ES-I3 (cell line): ENCODE data around the gene LAD1.
A peak's percentile ranks its signal among the peaks of the same experiment; 100 is the strongest.

Experiments used
- H3K36me3 ChIP-seq: 2 replicates; pipeline ENCODE4 v1.6.1; 2013; ENCODE audit warnings: mild to moderate bottlenecking, low read length, control low read depth, moderate library complexity; ENCODE audit not compliant: insufficient read depth
- H3K4me1 ChIP-seq: 2 replicates; pipeline ENCODE4 v1.6.1; 2013; ENCODE audit warnings: mild to moderate bottlenecking, control low read depth, low read length; ENCODE audit not compliant: insufficient read depth
- H3K9ac ChIP-seq: 2 replicates; pipeline ENCODE4 v1.6.1; 2013; ENCODE audit warnings: low read depth, mild to moderate bottlenecking, low read length, moderate library complexity
- H3K9me3 ChIP-seq: 2 replicates; pipeline ENCODE4 v1.6.1; 2013; ENCODE audit warnings: mild to moderate bottlenecking, low read length, moderate library complexity; ENCODE audit not compliant: control insufficient read depth, insufficient read depth

Gene LAD1, protein sequence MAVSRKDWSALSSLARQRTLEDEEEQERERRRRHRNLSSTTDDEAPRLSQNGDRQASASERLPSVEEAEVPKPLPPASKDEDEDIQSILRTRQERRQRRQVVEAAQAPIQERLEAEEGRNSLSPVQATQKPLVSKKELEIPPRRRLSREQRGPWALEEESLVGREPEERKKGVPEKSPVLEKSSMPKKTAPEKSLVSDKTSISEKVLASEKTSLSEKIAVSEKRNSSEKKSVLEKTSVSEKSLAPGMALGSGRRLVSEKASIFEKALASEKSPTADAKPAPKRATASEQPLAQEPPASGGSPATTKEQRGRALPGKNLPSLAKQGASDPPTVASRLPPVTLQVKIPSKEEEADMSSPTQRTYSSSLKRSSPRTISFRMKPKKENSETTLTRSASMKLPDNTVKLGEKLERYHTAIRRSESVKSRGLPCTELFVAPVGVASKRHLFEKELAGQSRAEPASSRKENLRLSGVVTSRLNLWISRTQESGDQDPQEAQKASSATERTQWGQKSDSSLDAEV

GRCh38 chr1:201399018-201399351 is at the start of gene LAD1:
Gene LAD1 (minus strand): TSS chr1:201399324. CDS start chr1:201399306, 18 bp downstream.
- Histone ChIP-seq H3K4me1 (no peaks in the 10 kb centered on the region; the same call in 1 of the 2 replicates), H3K9me3 (no peaks in the 10 kb centered on the region), H3K9ac (peak within 1 kb of the TSS; percentile 67), H3K36me3 (no peaks in the 10 kb centered on the region)

GRCh38 chr1:201447903-201448871 is 49.1 kb upstream of the LAD1 start:
- no peaks in the 10 kb centered on the region for H3K9me3 ChIP-seq
- H3K9ac ChIP-seq: no peak overlapping the region
- peaks cover 31% of the 10 kb centered on the region for H3K4me1 ChIP-seq

DNA sequence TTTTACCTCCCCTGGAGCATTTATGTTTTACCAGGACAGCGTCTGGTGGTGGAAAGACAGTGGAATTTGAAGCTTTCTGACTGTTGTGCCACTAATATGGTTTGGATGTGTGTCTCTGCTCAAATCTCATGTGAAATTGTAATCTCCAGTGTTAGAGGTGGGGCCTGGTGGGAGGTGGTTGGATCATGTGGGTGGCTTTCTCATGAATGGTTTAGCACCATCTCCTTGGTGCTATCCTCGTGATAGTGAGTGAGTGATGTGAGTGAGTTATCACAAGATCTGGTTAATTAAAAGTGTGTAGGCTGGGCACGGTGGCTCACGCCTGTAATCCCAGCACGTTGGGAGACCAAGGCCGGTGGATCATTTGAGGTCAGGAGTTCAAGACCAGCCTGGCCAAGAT is 46.2 kb upstream of the LAD1 start:
- Histone ChIP-seq H3K9me3 (no peaks in the 10 kb centered on the region), H3K9ac (no peak overlapping the region), H3K36me3 (no peaks in the 10 kb centered on the region), H3K4me1 (peaks cover 22% of the 10 kb centered on the region)

More at GRCh38 chr1:201447903-201448871, 49.1 kb upstream of the LAD1 start:
- no peaks in the 10 kb centered on the region for H3K36me3 ChIP-seq

- Histone ChIP-seq H3K4me1 (peaks cover 19% of the 10 kb centered on the region), H3K9me3 (no peaks in the 10 kb centered on the region), H3K36me3 (no peaks in the 10 kb centered on the region), H3K9ac (no peak overlapping the region)
Measured at GRCh38 chr1:201444792-201445191, 45.7 kb upstream of the LAD1 start.

DNA sequence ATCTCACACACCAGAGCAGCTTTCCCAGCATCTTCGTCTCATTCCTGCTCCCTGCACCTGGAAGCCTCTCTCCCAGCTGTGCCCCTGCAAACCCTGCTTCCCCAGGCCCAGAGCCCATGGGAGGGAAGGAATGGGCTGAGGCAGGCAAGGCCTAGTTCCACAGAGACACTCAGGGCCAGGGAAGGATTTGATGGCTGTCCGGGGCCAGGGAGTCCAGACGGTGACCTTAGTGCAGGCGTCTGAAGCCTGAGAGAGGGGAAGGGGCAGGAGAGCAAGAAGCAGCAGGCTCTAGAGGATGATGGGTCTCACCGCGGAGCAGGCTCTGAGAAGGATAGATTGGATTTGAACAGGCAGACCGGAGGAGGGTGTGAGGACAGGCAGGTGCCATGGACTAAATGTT is 44.6 kb upstream of the LAD1 start:
- H3K9ac ChIP-seq: no peak overlapping the region
- H3K36me3 ChIP-seq: no peaks in the 10 kb centered on the region
- peaks cover 12% of the 10 kb centered on the region for H3K4me1 ChIP-seq
- no peaks in the 10 kb centered on the region for H3K9me3 ChIP-seq

GRCh38 chr1:201436969-201437368 is 37.8 kb upstream of the LAD1 start:
- H3K9ac ChIP-seq: no peak overlapping the region
- H3K9me3 ChIP-seq: no peaks in the 10 kb centered on the region
- peaks cover 9% of the 10 kb centered on the region for H3K4me1 ChIP-seq
- no peaks in the 10 kb centered on the region for H3K36me3 ChIP-seq

GRCh38 chr1:201436393-201436792 is 37.3 kb upstream of the LAD1 start:
- Histone ChIP-seq H3K9ac (no peak overlapping the region), H3K9me3 (no peaks in the 10 kb centered on the region), H3K36me3 (no peaks in the 10 kb centered on the region), H3K4me1 (peaks cover 11% of the 10 kb centered on the region)

- H3K4me1 ChIP-seq: peaks cover 17% of the 10 kb centered on the region
- H3K9ac ChIP-seq: no peak overlapping the region
- no peaks in the 10 kb centered on the region for H3K36me3 ChIP-seq
- no peaks in the 10 kb centered on the region for H3K9me3 ChIP-seq
Measured at GRCh38 chr1:201434266-201434665, 35.1 kb upstream of the LAD1 start.

GRCh38 chr1:201433609-201434008 is 34.5 kb upstream of the LAD1 start:
- Histone ChIP-seq H3K4me1 (peaks cover 17% of the 10 kb centered on the region), H3K9me3 (no peaks in the 10 kb centered on the region), H3K9ac (no peak overlapping the region), H3K36me3 (no peaks in the 10 kb centered on the region)

DNA sequence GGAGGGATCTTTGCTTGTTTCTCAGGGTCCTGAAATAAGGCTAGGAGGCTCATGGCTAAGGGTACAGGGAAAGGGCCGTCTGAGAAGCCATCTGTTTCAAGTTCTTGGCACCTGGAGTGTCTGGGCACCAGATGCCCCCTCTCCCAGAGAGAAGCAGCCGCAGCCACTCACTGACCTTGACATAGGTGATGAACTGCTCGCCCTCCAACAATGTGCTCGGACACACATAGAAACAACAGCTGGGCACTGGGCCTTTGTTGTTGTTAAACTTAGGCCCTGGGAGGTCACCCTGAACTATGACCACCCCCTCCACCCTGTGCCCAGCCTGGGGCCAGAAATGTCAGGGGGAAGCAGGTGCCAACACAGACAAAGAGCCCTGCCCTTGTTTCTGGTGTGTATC is 31.7 kb upstream of the LAD1 start:
- Histone ChIP-seq H3K36me3 (no peaks in the 10 kb centered on the region), H3K9me3 (no peaks in the 10 kb centered on the region), H3K9ac (no peak overlapping the region), H3K4me1 (peaks cover 11% of the 10 kb centered on the region; the same call in 1 of the 2 replicates)

GRCh38 chr1:201429736-201430501 is 30.8 kb upstream of the LAD1 start:
- H3K4me1 ChIP-seq: peaks cover 11% of the 10 kb centered on the region; the same call in 1 of the 2 replicates
- H3K36me3 ChIP-seq: no peaks in the 10 kb centered on the region
- no peaks in the 10 kb centered on the region for H3K9me3 ChIP-seq
- H3K9ac ChIP-seq: no peak overlapping the region

GRCh38 chr1:201427963-201428362 is 28.8 kb upstream of the LAD1 start:
- no peaks in the 10 kb centered on the region for H3K36me3 ChIP-seq
- H3K9me3 ChIP-seq: no peaks in the 10 kb centered on the region; the same call in 1 of the 2 replicates
- H3K4me1 ChIP-seq: peaks cover 11% of the 10 kb centered on the region; the same call in 1 of the 2 replicates
- H3K9ac ChIP-seq: no peak overlapping the region

DNA sequence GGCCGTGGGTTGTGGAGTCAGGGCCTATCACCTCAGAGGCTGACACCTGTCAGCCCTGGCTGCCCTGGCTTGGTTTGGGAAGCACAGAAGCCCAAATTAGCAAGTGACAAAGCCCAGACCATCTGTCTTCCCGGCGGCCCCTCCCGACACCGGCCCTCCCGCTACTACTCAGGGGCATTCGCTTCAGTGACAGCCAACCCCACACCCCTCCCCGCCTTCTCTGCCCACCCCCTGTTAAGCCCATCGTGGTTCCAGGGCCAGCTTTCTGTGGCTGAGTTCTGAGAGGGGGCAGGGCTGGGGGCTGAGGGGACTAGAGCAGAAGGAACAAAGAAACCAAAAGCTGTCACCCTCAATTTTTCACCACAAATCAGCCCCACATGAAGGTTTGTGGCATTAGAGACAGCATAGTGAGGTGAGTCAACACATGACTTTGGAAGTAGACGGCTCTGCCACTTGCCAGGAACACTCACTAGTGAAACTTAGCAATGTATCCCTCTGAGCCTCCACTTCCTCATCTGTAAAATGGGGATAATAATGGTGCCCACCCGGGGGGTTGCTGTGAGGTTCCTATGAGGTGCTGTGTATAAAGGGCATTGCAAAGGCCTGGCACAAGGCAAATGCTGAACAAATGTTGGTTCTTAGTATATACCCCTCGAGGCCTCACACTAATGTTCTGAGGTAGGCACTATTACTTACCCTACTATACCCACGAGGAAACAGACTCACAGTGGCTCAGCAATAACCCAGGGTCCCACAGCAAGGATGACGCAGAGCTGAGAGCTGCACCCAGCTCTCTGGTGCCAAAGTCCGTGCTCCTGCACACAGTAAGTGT is 27.6 kb upstream of the LAD1 start:
- no peaks in the 10 kb centered on the region for H3K36me3 ChIP-seq
- no peak overlapping the region for H3K9ac ChIP-seq
- peaks cover 9% of the 10 kb centered on the region; the same call in 1 of the 2 replicates for H3K4me1 ChIP-seq
- no peaks in the 10 kb centered on the region; the same call in 1 of the 2 replicates for H3K9me3 ChIP-seq
